Omental fat pad (tissue), 4 donors: Measurements from ENCODE around the gene WIPI1. TPM values are rescaled to one million over a fixed set of nuclear protein-coding genes. Genes with fewer than 3 reads are reported as not detected.
"Not testable (repeated sequence)": the region's sequence is repeated elsewhere in the genome, so short reads cannot be mapped to it uniquely, and the experiment has no call there.

Source experiments
- ATAC-seq: fragments of 150-250 bp; one replicate; pipeline ENCODE4 v1.9.1; 2016; ENCODE audit warnings: mild to moderate bottlenecking, moderate library complexity; ENCODE audit not compliant: low FRiP score
- DNase-seq: peaks from one replicate; pipeline ENCODE4 v3.0.0-alpha.2; 2019; ENCODE audit warnings: low spot score
- total RNA-seq, 4 donors: library from RNA; depleted of rRNA; stranded (reverse); fragments of >200 nt; gene quantifications; one replicate each; pipeline ENCODE4 v1.1.0, GENCODE V29; 2016
- TF ChIP-seq, protein P1 (sequence below), 3 donors: fragments of 450-650 bp; IDR thresholded peaks; one replicate each; pipeline ENCODE4 v1.5.1; 2016 to 2017; ENCODE audit warnings: antibody characterized with exemption in 3 of 3, mild to moderate bottlenecking in 3 of 3, moderate library complexity in 2 of 3

Gene WIPI1
- total RNA-seq, 4 donors from 2014 or later, result 50.1 to 101 (median 60.2) TPM

DNA sequence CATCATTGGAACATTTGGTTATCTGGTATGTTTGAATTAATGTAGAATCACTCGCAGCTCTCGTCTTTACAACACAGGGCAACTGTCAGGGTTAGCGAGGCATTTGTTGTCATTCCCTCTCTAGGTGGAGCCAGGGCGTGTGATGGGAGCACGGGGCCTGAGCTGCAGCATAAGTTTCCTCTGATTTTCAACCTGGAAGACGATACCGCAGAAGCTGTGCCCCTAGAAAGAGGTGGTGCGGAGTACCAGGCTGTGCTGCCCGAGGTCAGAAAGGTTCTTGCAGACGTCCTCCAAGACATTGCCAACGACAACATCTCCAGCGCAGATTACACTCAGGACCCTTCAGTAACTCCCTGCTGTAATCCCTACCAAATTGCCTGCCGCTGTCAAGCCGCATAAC lies 37.2 kb downstream of the WIPI1 start:
- TF ChIP-seq, protein P1, sequence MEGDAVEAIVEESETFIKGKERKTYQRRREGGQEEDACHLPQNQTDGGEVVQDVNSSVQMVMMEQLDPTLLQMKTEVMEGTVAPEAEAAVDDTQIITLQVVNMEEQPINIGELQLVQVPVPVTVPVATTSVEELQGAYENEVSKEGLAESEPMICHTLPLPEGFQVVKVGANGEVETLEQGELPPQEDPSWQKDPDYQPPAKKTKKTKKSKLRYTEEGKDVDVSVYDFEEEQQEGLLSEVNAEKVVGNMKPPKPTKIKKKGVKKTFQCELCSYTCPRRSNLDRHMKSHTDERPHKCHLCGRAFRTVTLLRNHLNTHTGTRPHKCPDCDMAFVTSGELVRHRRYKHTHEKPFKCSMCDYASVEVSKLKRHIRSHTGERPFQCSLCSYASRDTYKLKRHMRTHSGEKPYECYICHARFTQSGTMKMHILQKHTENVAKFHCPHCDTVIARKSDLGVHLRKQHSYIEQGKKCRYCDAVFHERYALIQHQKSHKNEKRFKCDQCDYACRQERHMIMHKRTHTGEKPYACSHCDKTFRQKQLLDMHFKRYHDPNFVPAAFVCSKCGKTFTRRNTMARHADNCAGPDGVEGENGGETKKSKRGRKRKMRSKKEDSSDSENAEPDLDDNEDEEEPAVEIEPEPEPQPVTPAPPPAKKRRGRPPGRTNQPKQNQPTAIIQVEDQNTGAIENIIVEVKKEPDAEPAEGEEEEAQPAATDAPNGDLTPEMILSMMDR (IDR thresholded peaks at IDR 0.05), result no peak
- no peak for DNase-seq
- no peak for ATAC-seq

GRCh38 chr17:68418876-68419275 lies 38.4 kb downstream of the WIPI1 start:
- no peak for ATAC-seq
- TF ChIP-seq, protein P1 (IDR thresholded peaks at IDR 0.05), result no peak
- no peak for DNase-seq

DNA sequence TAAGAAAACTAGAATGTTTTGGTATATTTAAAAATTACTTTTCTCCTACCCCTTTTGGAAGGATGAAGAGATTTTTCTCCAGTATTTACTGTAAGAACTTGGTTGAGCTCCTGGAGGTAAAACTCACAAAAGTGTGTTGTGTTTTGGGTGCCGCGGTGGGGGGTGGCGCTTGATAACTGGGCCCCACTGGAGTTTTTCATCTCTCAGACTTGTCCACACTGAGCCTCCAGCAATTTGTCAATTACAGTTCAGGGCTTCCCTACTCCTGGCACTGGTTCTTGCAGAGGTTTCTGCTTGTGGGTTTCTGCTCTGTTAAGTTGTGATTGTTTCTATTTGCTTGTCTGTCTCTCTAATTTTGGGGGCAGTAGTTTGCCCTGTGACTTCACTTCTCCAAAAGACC lies 40.0 kb downstream of the WIPI1 start:
- no peak for ATAC-seq
- TF ChIP-seq, protein P1 (IDR thresholded peaks at IDR 0.05), result no peak
- DNase-seq, result no peak

DNA sequence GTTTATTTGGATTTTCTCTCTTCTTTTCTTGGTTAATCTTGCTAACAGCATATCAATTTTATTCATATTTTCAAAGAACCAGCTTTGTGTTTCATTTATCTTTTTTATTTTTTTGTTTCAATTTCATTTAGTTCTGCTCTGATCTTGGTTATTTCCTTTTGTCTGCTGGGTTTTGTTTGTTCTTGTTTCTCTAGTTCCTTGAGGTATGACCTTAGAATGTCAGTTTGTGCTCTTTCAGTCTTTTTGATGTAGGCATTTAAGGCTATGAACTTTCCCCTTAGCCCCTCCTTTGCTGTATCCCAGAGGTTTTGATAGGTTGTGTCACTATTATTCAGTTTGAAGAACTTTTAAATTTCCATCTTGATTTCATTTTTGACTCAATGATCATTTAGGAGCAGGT lies 42.4 kb downstream of the WIPI1 start:
- not testable (repeated sequence) for DNase-seq, ATAC-seq

GRCh38 chr17:68413597-68414560 lies 43.4 kb downstream of the WIPI1 start:
- not testable (repeated sequence) for DNase-seq, ATAC-seq

GRCh38 chr17:68407656-68408055 lies 49.6 kb downstream of the WIPI1 start:
- not testable (repeated sequence) for DNase-seq, ATAC-seq

DNA sequence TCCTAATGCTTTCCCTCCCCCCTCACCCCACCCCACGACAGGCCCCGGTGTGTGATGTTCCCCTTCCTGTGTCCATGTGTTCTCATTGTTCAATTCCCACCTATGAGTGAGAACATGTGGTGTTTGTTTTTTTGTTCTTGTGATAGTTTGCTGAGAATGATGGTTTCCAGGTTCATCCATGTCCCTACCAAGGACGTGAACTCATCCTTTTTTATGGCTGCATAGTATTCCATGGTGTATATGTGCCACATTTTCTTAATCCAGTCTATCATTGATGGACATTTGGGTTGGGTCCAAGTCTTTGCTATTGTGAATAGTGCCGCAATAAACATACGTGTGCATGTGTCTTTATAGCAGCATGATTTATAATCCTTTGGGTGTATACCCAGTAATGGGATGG lies 53.5 kb downstream of the WIPI1 start:
- not testable (repeated sequence) for ATAC-seq, DNase-seq

- DNase-seq (no peak), ATAC-seq (no peak)
- TF ChIP-seq, protein P1 (IDR thresholded peaks at IDR 0.05), result no peak
Observed at GRCh38 chr17:68403122-68403521, 54.2 kb downstream of the WIPI1 start.

GRCh38 chr17:68401288-68401687 lies 56.0 kb downstream of the WIPI1 start:
- TF ChIP-seq, protein P1 (IDR thresholded peaks at IDR 0.05), result no peak
- no peak for DNase-seq
- ATAC-seq, result no peak
